ENCODE data around the gene HES3.

HES3 gene

DNA sequence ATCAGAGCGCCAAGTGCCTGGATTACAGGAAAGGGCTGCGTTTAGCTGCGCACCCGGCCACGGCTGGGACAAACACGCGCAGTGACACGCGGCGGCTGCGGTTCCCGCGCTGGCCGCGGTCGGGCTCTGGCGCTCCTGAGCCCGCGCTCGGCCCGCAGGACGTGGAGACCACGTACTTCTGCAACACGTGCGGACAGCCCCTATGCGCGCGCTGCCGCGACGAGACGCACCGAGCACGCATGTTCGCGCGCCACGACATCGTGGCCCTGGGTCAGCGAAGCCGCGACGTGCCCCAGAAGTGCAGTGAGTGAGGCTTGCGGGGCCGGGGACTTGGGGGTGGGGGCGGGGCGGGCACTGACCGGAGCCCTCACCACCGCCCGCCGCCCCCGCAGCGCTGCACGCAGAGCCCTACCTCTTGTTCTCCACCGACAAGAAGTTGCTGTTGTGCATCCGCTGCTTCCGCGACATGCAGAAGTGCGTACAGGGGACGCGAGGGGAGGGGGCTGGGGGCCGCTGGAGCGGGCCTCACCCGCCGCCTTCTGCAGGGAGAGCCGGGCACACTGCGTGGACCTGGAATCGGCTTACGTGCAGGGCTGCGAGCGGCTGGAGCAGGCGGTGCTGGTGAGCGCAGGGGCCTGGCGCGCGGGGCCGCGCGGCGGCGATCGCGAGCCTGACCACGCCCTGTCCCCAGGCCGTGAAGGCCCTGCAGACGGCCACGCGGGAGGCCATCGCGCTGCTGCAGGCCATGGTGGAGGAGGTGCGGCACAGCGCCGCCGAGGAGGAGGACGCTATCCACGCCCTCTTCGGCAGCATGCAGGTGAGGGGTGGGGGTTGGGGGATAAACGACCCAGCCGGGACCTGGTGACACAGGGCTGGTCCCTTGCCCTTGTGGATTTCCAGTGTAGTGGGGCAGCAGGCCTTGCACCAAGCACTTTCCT lies 35.0 kb upstream of the HES3 start:
- DNase-seq (ENCODE audit: extremely low spot score) = peak; percentile 67
- ChIA-PET CTCF (interaction anchor here (0.6 to 1.6 kb wide), 7 partner anchors 13 to 38 kb away, joined by 3 to 6 read pairs (median 4); no protein-coding TSS in a partner anchor), POLR2A (no interaction called here)
- TF ChIP-seq, protein P1, sequence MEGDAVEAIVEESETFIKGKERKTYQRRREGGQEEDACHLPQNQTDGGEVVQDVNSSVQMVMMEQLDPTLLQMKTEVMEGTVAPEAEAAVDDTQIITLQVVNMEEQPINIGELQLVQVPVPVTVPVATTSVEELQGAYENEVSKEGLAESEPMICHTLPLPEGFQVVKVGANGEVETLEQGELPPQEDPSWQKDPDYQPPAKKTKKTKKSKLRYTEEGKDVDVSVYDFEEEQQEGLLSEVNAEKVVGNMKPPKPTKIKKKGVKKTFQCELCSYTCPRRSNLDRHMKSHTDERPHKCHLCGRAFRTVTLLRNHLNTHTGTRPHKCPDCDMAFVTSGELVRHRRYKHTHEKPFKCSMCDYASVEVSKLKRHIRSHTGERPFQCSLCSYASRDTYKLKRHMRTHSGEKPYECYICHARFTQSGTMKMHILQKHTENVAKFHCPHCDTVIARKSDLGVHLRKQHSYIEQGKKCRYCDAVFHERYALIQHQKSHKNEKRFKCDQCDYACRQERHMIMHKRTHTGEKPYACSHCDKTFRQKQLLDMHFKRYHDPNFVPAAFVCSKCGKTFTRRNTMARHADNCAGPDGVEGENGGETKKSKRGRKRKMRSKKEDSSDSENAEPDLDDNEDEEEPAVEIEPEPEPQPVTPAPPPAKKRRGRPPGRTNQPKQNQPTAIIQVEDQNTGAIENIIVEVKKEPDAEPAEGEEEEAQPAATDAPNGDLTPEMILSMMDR (IDR thresholded peaks at IDR 0.05; ENCODE audit: control extremely low read depth, extremely low read depth, low read depth, missing control alignments) = peak; percentile 53

- ChIA-PET POLR2A (no interaction called here), CTCF (interaction anchor here (0.6 to 1.6 kb wide), 7 partner anchors 10 to 35 kb away, joined by 3 to 7 read pairs (median 3); no protein-coding TSS in a partner anchor)
- DNase-seq (ENCODE audit: extremely low spot score) = no peak
- TF ChIP-seq, protein P1 (IDR thresholded peaks at IDR 0.05; ENCODE audit: control extremely low read depth, extremely low read depth, low read depth, missing control alignments) = peak; percentile 18
Measured at GRCh38 chr1:6209661-6210580, 34.1 kb upstream of the HES3 start.

DNA sequence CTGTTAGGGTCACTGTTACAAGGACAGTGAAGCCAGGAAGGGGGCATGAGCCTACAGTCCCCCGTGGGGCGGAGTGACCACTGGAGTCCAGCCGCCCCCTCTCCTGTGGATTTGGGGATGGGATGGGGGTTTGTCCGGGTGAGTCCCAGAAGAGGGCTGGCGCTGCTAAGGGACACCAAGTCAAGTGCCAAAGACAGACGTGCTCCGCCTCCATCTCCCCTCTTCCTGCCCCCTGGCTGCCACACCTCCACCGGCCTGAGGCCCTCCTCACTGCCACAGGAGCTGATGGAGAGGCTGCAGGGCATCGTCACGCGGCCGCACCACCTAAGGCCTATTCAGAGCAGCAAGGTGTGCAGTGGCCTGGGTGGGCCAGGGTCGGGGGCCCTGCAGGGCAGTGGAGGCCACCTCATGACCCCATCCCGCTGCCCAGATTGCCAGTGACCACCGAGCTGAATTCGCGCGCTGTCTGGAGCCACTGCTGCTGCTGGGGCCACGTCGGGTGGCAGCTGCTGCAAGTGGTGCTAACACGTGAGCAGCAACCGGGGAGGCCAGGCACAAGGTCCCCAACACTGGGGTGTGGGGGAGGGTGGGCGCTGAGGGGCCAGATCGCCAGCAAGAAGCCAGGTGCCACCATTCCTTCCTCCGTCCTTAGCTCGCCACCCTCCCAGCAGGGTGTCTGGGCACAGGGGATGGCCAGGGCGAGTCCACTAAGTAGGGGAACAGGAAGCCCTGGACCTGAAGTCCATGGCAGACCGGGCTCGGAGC lies 33.2 kb upstream of the HES3 start:
- CTCF ChIA-PET = interaction anchor here (0.9 to 1.6 kb wide), 3 partner anchors 9 to 34 kb away, joined by 3 to 7 read pairs (median 3); no protein-coding TSS in a partner anchor
- POLR2A ChIA-PET = no interaction called here
- TF ChIP-seq, protein P1 (IDR thresholded peaks at IDR 0.05; ENCODE audit: control extremely low read depth, extremely low read depth, low read depth, missing control alignments) = no peak

DNA sequence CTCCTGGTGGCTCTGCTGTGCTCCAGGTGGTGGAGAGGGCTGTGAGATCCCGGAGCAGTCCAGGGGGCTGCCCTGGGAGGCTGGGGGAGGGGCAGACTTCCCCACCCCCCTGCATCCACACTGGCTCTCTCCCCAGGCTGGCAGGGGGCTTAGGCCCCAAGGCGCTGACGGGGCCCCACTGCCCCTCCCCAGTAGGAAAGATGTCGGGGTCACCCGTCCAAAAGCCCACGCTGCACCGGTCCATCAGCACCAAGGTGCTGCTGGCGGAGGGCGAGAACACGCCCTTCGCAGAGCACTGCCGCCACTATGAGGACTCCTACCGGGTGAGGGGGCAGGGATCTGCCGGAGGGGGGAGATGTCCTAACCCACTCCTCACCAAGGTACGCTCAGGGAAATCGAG lies 32.2 kb upstream of the HES3 start:
- no peak for DNase-seq (ENCODE audit: extremely low spot score)
- ChIA-PET CTCF (no interaction called here), POLR2A (no interaction called here)
- TF ChIP-seq, protein P1 (IDR thresholded peaks at IDR 0.05; ENCODE audit: control extremely low read depth, extremely low read depth, low read depth, missing control alignments) = no peak

More for the DNA sequence above, 33.2 kb upstream of the HES3 start:
- DNase-seq (ENCODE audit: extremely low spot score) = no peak

DNA sequence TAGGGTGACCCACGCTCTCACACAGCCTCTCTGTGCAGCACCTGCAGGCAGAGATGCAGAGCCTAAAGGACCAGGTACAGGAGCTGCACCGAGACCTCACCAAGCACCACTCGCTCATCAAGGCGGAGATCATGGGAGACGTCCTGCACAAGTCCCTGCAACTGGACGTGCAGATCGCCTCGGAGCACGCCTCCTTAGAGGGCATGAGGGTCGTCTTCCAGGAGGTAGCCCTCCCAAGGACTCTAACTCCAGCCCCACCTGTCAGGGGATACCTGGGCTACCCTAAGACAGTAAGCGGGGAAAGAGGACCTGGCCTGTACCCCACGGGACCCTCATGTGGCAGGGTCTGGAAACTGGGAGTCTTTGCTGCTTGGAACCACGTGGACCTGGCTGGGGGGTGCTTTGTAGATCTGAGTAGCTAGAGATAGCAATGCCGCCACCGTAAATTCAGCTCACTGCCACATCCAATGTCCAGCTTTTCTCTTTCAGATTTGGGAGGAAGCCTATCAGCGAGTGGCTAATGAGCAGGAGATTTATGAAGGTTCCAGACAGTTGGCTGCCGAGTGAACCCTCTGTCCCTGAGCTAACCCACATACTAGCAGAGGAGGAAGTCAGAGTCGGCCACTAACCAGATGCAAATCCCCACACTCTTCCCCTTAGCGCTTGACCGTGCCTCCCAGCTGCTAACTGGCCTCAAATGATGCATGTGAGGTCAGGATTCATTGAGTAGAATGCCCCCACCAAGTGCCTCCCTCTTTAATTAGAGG lies 31.6 kb upstream of the HES3 start:
- TF ChIP-seq, protein P1 (IDR thresholded peaks at IDR 0.05; ENCODE audit: control extremely low read depth, extremely low read depth, low read depth, missing control alignments) = no peak
- peak; percentile 53 for DNase-seq (ENCODE audit: extremely low spot score)
- ChIA-PET CTCF (interaction anchor here (1.2 kb wide), 1 partner anchor 8 kb away, joined by 3 read pairs; no protein-coding TSS in a partner anchor), POLR2A (no interaction called here)

Data from GM10248 (cell line).